Muscle of leg (tissue), 11 donors: ENCODE data around the gene LPCAT1. TPM values are rescaled to one million over a fixed set of nuclear protein-coding genes. Genes with fewer than 3 reads are reported as not detected.
"Not testable (repeated sequence)": the region's sequence is repeated elsewhere in the genome, so short reads cannot be mapped to it uniquely, and the experiment has no call there.

ENCODE experiments used
- DNase-seq: peaks from one replicate; pipeline ENCODE4 v3.0.0; 2013
- H3K27ac ChIP-seq: one replicate; pipeline ENCODE4 v1.5.1; 2013; ENCODE audit warnings: mild to moderate bottlenecking, low read length, control low read depth
- H3K27me3 ChIP-seq: one replicate; pipeline ENCODE4 v1.6.1; 2013; ENCODE audit warnings: low read length; ENCODE audit not compliant: control insufficient read depth, insufficient read depth
- H3K36me3 ChIP-seq: one replicate; pipeline ENCODE4 v1.6.1; 2013; ENCODE audit warnings: low read length; ENCODE audit not compliant: control insufficient read depth, insufficient read depth
- H3K4me1 ChIP-seq: one replicate; pipeline ENCODE4 v1.6.1; 2013; ENCODE audit warnings: low read length; ENCODE audit not compliant: control insufficient read depth, insufficient read depth
- H3K4me3 ChIP-seq: one replicate; pipeline ENCODE4 v1.5.1; 2013; ENCODE audit warnings: low read length, control low read depth
- H3K9me3 ChIP-seq: replicated peaks from 2 replicates; pipeline ENCODE4 v1.6.1; 2013; ENCODE audit warnings: low read depth, low read length; ENCODE audit not compliant: control insufficient read depth
- WGBS: methylation state at CpG from one replicate; pipeline ENCODE4 v1.1.5; 2013; ENCODE audit warnings: missing lambda C conversion rate; ENCODE audit not compliant: insufficient coverage; 5-methylcytosine and 5-hydroxymethylcytosine counted together
- polyA plus RNA-seq, 8 donors: library from polyadenylated mRNA; unstranded; fragments of 120-200 nt; gene quantifications; one replicate each; pipeline versions ENCODE4 v1.2.1 to v1.2.3, GENCODE V29; 2013; ENCODE audit warnings: inconsistent platforms in 1 of 8, low replicate concordance in 1 of 8; ENCODE audit not compliant: insufficient read length in 8 of 8, insufficient read depth in 1 of 8
- total RNA-seq: library from RNA; stranded (reverse); fragments of 120-200 nt; gene quantifications from one replicate; pipeline ENCODE4 v1.2.4, GENCODE V29; 2013

Gene LPCAT1
- total and polyA plus RNA-seq, 9 donors = 23.6 to 47.6 (median 34.1) TPM

- WGBS = 94% methylated on average over 37 of the region's 37 CpGs
- Histone ChIP-seq H3K4me1 (no peaks in the 10 kb centered on the region), H3K9me3 (no peaks in the 10 kb centered on the region), H3K27ac (no peak overlapping the region), H3K36me3 (peaks cover 52% of the 10 kb centered on the region), H3K27me3 (no peaks in the 10 kb centered on the region), H3K4me3 (no peak overlapping the region)
- no peak for DNase-seq
Measured at GRCh38 chr5:1466631-1467265, 57.0 kb downstream of the LPCAT1 start.

GRCh38 chr5:1465966-1466471 lies 57.7 kb downstream of the LPCAT1 start:
- Histone ChIP-seq H3K9me3 (no peaks in the 10 kb centered on the region), H3K36me3 (peaks cover 58% of the 10 kb centered on the region), H3K27ac (no peak overlapping the region), H3K4me3 (no peak overlapping the region), H3K4me1 (no peaks in the 10 kb centered on the region), H3K27me3 (no peaks in the 10 kb centered on the region)
- no peak for DNase-seq
- 92% methylated on average over 20 of the region's 30 CpGs for WGBS

GRCh38 chr5:1465117-1465516 lies 58.6 kb downstream of the LPCAT1 start:
- peaks cover 54% of the 10 kb centered on the region for H3K36me3 ChIP-seq
- no peak overlapping the region for H3K27ac ChIP-seq
- H3K4me1 ChIP-seq = no peaks in the 10 kb centered on the region
- H3K4me3 ChIP-seq = no peak overlapping the region
- H3K9me3 ChIP-seq = no peaks in the 10 kb centered on the region
- over 99% methylated on average over 18 of the region's 22 CpGs for WGBS
- no peaks in the 10 kb centered on the region for H3K27me3 ChIP-seq
- no peak for DNase-seq

GRCh38 chr5:1464511-1464910 lies 59.2 kb downstream of the LPCAT1 start:
- Histone ChIP-seq H3K9me3 (no peaks in the 10 kb centered on the region), H3K4me3 (no peak overlapping the region), H3K36me3 (peaks cover 53% of the 10 kb centered on the region), H3K27me3 (no peaks in the 10 kb centered on the region), H3K27ac (no peak overlapping the region), H3K4me1 (no peaks in the 10 kb centered on the region)
- 97% methylated on average over 7 of the region's 18 CpGs for WGBS
- DNase-seq = no peak

- Histone ChIP-seq H3K27me3 (no peaks in the 10 kb centered on the region), H3K4me1 (no peaks in the 10 kb centered on the region), H3K4me3 (no peak overlapping the region), H3K9me3 (no peaks in the 10 kb centered on the region), H3K36me3 (peaks cover 53% of the 10 kb centered on the region), H3K27ac (no peak overlapping the region)
- WGBS = 91% methylated on average over 11 of the region's 14 CpGs
- no peak for DNase-seq
Measured at GRCh38 chr5:1464096-1464446, 59.7 kb downstream of the LPCAT1 start.

GRCh38 chr5:1463326-1464095 lies 60.2 kb downstream of the LPCAT1 start:
- no peak for DNase-seq

GRCh38 chr5:1462358-1462757 lies 61.4 kb downstream of the LPCAT1 start:
- H3K27me3 ChIP-seq = no peaks in the 10 kb centered on the region
- no peak overlapping the region for H3K4me3 ChIP-seq
- peaks cover 2% of the 10 kb centered on the region for H3K9me3 ChIP-seq
- no peak for DNase-seq
- H3K36me3 ChIP-seq = peaks cover 52% of the 10 kb centered on the region
- whole genome bisulfite sequencing = 80% methylated on average over 14 of the region's 20 CpGs
- H3K27ac ChIP-seq = no peak overlapping the region
- no peaks in the 10 kb centered on the region for H3K4me1 ChIP-seq

More at GRCh38 chr5:1463326-1464095, 60.2 kb downstream of the LPCAT1 start:
- H3K4me3 ChIP-seq = no peak overlapping the region
- no peaks in the 10 kb centered on the region for H3K27me3 ChIP-seq
- 92% methylated on average over 39 of the region's 46 CpGs for WGBS
- no peaks in the 10 kb centered on the region for H3K4me1 ChIP-seq
- H3K9me3 ChIP-seq = no peaks in the 10 kb centered on the region
- peaks cover 50% of the 10 kb centered on the region for H3K36me3 ChIP-seq
- no peak overlapping the region for H3K27ac ChIP-seq

GRCh38 chr5:1461396-1461795 lies 62.4 kb downstream of the LPCAT1 start:
- 95% methylated on average over 10 of the region's 10 CpGs for WGBS
- Histone ChIP-seq H3K36me3 (peaks cover 45% of the 10 kb centered on the region), H3K9me3 (peaks cover 10% of the 10 kb centered on the region), H3K4me3 (no peak overlapping the region), H3K27ac (no peak overlapping the region), H3K4me1 (no peaks in the 10 kb centered on the region), H3K27me3 (no peaks in the 10 kb centered on the region)
- DNase-seq = no peak

- Histone ChIP-seq H3K36me3 (peaks cover 34% of the 10 kb centered on the region), H3K9me3 (peaks cover 16% of the 10 kb centered on the region), H3K27me3 (no peaks in the 10 kb centered on the region), H3K4me3 (no peak overlapping the region), H3K27ac (no peak overlapping the region), H3K4me1 (no peaks in the 10 kb centered on the region)
- WGBS = 67% methylated on average over 10 of the region's 16 CpGs
- no peak for DNase-seq
Measured at GRCh38 chr5:1460054-1460682, 63.6 kb downstream of the LPCAT1 start.

- WGBS = 100% methylated on average over 1 of the region's 2 CpGs
- not testable (repeated sequence) for H3K4me1 ChIP-seq, H3K4me3 ChIP-seq, H3K27me3 ChIP-seq, DNase-seq, H3K27ac ChIP-seq
- Histone ChIP-seq H3K36me3 (peaks cover 34% of the 10 kb centered on the region), H3K9me3 (peaks cover 16% of the 10 kb centered on the region)
Measured at GRCh38 chr5:1459435-1459834, 64.3 kb downstream of the LPCAT1 start.
